GM21737 (cell line): ENCODE results near the gene FBXW5.

ENCODE experiments used
- ATAC-seq: cut with Tn5 transposase; IDR thresholded peaks from one replicate; pipeline ENCODE4 v1.9.1; 2021; ENCODE audit warnings: mild to moderate bottlenecking, moderate library complexity; ENCODE audit not compliant: unreplicated experiment

The FBXW5 gene

DNA sequence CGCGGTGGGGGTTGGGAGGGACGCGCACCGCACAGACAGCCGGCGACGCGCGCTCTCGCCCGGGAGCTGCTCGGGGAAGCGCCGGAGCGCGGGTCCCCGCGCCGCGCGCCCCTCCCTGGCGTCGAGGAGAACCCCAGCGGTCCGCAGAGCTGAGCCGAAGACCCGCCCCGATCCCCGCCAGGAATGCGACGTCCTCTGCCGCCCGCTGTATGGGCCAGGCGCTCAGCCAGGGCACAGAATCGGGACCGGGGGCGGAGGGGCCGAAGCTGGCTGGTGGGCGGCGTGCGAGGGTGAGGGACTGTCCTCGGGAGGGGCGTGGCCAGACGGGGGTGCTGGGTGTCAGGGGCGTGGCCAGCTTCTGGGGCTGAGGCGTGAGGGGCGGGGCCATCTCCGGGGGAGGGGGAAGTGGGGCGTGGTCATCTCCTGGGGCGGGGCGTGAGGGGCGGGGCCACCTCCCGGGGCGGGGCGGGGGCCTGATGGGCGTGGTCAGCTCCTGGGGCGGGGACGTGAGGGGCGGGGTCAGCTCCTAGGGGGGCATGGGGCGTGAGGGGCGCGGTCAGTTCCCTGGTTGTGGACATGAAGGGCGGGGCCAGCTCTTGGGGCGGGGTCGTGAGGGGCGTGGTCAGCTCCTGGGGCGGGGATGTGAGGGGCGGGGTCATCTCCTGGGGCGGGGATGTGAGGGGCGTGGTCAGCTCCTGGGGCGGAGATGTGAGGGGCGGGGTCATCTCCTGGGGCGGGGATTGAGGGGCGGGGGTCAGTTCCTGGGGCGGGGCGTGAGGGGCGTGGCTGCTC lies 33.7 kb upstream of the FBXW5 start:
- ATAC-seq, result no peak

DNA sequence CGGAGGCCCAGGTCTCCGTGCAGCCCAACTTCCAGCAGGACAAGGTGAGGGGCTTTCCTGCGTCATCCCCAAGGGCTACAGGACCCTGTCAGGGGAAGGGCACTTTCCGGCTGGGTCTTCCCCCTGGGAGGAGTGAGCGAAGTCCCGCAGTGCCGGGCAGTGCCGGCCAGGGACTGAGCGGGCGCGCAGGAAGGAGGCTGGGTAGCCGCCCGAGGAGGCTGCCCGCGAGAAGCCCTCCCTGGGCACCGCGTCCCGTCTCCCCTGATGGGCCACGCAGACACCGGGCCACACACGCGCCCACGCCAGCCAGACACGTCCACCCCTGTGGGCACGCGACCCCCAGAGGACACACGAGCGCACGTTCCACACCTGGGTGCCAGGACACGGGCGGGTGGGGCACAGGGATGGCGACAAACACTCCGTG lies 33.1 kb upstream of the FBXW5 start:
- no peak for ATAC-seq

DNA sequence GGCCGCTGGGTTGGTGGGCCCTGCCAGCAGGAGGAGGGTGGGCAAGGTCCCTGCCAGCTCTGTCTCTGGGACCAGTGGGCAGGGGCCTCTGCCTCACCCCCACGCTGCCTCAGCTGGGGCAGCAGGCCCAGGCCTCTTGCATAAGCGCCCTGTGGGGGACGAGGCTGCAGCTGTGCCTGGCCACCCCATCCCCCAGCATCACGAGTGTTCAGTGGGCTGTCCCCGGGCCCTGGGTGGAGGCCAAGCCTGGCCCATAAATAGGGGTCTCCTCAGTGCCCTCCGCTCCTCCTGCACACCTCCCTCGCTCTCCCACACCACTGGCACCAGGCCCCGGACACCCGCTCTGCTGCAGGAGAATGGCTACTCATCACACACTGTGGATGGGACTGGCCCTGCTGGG lies 32.7 kb upstream of the FBXW5 start, which contains the start of gene PTGDS:
Gene PTGDS (plus strand): TSS at position 282 of the 400 bp plus-strand sequence. CDS start 75 bp downstream, at position 357.
- no peak for ATAC-seq

DNA sequence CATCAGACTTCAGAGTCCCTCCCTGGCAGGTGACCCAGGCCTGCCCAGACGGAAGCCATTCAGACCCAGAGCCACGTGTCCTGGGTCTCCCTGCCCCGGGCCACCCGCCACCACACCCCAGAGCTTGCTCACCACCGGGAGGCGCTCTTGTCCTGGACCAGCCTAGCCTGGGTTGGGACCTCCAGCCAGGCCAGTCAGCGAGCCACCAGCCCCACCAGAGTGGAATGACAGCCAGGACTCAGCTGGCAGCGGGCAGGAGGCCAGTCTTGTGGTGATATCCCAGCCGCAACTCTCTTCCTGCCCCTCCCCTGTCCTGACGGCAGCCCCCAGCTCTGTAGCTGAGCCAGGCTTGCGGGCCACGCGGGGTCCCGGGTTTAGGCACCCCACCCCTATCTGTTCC lies 31.1 kb upstream of the FBXW5 start:
- ATAC-seq, result no peak

DNA sequence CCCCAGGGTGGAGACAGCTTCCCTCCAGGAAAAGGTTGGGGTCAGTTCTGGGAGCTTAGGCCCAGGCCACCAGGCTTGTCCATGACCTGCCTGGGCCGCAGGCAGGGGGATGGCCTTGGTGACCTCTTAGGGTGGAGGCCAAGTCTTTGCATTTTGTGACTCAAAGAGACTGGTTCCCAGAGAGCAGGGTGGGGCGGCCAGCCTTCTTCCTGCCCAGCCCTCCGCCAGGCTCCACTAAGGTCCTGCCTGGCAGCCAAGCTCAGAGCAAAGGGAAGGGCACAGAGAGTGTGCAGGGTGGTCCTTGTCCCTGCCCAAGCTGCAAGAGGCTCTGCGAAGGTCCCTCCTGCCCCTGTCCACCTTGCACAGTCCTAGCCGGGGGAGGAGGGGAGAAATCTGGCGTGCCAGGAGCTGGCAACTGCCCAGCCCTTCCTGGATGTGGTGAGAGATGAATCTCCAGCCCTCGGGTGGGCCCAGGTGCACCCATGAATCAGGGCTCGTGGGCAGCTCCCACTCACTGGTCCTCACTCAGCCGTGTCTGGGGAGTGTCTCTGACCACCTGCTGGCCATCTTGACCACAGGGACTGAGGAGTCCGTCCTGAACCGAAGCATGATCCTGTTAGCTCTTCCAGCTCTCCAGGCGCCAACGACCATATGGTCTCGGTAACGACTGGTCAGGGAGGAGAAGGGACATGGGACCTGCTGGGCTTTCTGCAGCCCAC lies 30.4 kb upstream of the FBXW5 start:
- no peak for ATAC-seq

DNA sequence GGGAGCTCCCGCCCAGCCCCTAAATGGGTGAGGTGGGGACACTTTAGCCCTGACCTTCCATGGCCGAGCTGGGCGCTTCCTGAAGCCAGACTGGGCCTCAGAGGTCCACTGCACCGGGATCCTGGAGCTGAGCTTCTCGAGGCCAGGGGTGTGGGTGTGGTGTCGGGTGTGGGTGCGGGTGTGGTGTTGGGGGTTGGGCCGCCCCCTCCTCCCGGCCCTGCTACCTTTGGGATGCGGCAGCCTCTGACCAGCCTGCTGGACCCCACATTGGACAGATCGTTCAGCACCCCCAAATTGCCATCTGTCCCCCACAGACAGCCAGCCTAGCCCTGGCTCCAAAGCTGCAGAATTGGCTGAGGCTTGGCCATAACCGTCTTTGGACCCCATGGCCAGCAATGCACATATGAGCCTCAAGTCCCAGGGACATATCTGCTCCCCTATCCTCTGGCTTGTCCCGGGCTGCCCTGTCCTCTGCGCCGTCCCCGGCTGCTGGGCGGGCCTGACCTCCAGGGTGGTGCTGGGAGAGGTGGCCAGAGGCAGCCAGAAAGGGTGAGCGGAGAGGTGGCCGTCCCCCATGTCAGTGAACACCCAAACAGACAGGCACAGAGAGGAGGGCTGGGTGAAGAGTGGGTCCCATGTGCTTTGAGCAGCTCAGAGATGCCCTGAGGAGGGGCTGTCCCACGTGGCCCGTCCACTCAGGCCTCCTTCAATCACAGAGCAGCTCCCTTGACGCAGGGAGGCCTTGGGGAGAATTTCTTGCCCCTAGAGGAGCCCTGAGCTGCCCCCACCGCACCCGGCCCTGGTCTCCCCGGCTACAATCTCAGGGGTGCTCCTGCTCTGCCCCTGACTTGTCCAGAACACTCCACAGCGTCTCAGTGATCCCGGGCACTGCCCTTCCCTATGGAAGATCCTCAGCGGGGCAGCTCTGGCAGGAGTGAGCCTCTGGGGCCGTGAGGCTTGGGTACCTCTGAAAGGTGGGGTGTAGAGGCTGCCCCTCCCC lies 29.4 kb upstream of the FBXW5 start:
- no peak for ATAC-seq

DNA sequence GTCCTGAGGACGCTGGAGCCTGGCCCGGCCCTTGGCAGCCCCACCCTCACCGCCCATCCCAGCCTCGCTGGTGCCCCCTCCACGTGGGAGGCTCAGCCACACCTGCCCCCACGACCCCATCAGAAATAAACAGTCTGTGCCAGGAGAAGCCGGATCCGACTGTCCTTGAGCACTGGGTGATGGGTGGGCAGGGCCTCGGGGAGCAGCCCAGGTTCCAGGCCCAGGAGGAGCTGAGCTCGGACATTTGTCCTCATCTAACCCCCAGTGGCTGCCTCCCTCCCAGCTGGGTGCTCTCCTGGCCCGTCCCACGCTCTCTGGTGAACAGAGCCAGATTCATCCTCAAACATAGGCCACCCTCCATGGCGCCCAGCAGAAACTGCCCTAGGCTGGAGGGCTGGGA lies 28.2 kb upstream of the FBXW5 start:
- ATAC-seq, result no peak

DNA sequence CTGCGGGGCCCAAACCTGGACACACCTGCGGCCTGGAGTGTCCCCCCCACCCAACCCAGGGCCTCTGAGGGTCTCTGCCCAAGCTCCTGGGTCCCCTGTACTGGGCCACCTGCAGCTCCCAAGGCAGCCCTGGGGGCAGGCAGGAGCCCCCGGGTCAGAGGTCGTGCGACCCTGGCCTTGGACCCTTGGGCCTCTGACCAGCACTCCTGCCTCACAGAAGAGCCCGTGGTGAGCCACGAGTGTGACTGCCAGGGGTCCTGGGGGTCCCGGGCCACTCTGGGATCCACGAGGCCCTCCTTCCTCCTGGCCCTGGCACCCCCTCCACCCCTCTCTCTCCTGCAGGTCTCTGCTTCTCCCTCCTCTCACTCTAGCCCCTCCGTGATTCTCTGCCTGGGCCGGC lies 27.8 kb upstream of the FBXW5 start:
- ATAC-seq, result no peak

DNA sequence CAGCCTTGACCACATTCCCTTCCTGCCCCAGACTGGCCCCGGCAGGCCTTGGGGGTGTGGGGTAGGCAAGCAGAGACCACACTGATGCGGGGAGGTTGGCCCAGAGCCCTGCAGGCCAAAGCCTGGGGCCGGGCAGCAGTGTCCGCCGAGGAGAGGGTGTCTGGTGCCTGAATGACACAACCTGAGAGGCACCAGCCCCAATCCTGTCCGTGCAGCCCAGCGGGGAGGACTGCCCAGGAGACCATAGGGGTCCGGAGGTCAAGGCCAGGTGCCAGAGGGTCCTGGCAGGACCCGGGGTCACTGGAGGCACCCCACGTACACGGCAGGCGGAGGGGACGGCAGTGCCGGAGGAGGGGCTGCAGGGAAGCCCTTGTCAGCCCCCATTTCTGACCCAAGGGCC lies 27.2 kb upstream of the FBXW5 start:
- ATAC-seq, result no peak

DNA sequence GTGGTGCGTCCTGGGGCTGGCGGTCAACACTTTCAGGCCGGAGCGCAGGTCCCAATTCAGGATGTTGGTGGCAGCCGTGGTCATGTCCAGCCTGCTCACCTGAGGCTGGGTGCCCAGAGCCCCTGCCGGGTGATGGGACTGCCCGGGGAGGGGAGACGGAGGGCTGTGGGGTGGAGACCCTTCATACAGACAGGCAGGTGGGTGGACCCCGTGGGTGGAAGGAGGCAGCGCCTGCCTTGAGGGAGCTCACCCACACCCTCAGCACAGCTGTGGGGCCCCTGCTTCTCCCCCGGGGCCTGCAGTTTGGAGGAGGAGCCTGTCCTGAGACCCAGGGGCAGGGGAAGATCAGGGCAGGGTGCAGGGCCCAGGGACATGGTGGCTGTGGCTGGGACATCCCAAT lies 25.8 kb upstream of the FBXW5 start:
- no peak for ATAC-seq

DNA sequence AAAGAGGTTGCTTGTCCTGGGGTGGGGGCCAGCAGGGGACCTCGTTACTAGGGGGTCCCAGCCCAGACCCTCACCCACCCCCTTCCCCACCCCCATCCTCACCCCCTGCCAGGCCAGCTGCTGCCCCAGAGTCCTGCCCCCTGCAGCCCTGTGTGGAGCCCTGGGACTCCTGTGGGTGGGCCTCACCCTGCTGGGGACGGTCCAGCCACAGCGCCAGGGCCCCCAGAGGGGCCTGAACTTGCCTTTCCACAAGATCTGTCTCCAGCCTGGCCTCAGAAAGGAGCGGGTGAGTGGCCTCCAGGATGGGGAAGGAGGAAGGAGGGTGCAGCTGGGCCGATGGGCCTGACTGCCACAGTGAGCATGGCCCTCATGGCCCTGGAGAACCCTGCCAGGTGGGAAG lies 25.2 kb upstream of the FBXW5 start:
- no peak for ATAC-seq

DNA sequence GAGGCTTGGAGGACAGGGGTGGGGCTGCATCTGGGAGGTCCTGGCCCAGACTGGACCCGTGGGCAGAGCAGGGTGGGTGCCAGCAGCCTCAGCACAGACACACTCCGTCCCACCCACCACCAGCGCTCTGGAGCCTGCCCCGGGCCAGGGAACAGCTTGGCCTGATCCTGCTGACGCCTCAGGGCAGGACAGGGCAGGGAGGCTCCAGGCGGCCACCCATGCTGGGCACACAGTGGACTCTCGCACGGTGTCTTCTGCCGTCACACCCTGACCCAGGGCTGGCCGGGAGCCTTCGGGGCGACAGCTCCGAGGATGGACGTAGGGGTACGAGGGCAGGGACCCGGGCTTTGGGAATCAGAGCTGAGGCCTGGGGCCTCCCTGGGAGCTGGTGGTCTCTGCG lies 24.6 kb upstream of the FBXW5 start:
- no peak for ATAC-seq

DNA sequence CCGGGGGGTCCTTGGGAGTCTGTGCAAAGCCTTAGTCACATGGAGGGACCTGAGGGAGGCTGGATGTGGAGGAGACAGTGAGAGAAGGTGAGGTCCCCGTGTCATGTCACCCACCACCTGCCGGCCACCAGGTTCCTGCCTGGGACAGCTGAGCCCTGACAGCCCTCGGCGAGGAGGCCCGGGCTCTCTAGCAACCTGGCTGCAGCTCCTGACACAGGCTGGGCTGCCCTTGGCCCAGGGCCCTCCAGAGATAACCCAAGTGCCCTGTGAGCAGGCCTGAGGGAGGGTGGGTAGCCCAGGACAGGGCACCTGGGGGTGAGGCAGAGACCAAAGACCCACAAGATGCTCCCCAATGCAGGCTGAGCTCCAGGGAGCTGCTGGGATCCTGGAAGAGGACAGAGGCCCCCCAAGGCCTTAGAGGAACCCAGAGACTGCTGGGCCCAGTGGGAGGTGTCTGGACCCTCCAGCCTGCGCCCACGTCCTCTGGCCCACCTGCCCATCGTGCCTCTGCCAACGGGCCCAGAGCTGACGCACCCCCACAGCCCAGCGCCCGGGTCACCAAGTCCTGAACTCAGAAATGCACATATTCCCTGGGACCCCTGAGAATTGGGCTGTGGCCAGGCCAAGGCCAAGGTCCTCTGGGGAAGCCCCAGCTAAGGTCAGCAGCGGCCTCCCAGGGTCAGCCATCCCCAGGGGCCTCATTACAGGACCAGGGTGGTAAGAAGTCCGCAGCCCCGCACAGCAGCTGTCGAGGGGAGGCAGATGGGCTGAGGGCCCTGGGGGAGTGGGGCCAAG lies 24.0 kb upstream of the FBXW5 start:
- no peak for ATAC-seq

DNA sequence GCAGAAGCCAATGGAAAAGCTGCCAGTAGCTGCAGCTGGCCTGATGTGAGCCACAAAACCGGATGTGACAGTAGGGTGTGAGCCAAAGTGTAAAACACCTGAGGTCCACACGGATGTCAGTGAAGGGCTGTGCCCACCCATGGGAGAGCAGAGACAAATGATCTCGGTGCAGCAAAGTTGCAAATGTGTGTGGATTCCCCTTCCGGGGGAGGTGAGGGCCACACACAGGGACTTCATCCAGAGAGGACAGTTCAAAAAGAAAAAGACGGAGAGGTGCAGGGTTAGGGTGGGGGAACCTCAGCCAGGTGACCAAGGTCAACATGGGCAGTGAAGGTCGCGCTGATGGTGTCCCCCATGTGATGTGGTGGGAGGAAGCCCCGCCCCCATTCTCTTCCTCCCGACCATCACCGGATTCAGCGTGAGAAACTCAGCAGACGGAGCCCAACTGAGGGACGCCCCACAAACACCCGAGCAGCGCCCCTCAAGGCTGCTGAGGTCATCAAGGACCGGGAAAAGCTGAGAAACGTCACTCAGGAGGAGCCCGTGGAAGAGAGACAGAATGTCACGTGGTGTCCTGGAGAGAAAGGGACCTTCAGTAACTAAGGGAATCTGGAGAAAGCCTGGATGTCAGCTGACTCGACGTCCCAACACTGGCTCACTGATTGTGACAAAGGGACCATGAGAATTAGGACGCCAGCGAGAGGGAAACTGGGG lies 21.4 kb upstream of the FBXW5 start:
- ATAC-seq, result no peak

DNA sequence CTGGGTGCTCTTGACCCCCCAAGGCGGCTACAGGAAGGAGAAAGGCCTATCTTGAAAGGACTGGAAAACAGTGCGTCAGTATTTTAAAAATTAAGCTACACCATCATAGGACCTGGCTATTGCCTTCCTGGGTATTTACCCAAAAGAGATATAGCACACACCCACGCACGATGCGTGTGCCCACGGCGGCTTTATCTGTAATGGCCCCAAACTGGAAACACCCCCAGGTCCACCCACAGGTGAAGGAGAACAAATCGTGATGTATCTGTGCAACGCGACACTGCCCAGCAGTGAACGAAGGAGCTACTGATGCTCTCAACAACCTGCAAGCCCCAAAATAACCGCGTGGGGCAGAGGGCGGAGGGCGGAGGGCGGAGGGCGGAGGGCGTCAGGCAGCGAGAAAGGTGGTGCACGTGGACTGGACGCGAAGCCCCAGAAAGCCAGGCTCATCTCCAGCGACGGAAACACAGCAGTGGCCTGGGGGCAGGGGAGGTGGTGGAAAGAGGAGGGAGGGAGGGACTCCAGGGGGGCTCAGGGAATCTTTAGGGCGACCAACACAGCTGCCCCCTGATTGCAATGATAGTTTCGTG lies 20.4 kb upstream of the FBXW5 start:
- no peak for ATAC-seq

DNA sequence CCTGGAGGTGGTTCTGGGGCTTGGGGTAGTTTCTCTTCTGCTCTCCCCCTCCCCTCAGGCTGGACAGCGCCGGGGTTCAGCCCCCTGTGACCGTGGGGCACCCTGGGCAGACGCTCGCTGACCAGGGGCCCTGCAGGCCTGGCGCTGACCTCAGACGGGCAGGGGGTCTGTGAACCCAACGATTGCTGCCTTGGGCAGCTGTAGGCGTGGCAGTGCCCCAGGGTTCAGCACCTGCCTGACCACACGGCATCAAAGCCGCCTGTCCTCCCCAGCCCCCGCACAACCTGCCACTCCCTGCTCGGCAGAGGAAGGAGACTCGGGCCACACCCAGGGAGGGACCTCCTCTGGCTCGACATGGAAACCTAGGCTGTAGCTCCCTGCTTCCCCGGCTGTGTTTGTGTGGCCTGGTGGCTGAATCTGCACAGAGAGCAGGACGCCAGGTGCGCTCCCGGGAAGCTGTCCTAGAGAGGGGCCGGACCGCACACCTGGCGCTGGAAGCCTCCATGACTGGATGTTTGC lies 19.7 kb upstream of the FBXW5 start:
- ATAC-seq, result no peak

DNA sequence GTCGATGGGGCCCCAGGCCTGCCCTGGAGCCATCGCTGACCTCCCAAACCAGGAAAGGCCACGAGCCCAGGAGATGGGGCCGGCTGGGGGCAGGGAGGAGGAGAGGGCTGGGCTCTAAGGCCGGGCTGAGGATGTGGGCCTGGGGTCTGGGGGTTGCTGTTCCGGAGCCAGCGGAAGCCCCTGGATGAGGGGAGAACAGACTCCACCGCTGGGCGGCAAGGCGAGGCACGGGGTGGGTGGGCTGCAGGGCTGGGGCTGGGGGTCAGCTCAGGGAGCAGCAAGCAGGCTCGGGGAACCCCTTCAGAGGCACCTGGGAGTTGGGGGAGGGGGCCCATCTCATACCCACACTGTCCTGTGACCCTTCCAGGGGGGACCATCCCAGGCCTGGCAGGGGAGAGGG lies 19.2 kb upstream of the FBXW5 start:
- ATAC-seq, result no peak

DNA sequence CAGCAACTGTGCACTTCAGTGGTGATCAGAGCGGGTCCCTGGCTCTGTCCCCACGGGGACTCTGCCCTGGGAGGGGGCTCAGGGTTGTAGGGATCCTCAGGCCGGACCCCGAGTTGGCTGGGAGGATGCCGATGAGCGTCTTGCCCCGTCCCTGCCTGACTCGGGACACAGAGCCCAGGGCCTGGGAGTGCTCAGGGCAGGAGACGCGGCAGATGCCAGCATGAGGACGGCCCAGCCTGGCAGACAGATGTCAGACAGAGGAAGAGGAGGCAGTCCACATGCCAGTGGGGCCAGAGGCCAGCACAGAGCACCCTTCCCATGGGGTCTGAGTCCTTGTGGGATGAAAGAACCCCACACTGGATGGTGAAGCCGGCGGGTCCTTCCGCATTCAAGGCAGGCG lies 18.8 kb upstream of the FBXW5 start:
- ATAC-seq, result no peak

DNA sequence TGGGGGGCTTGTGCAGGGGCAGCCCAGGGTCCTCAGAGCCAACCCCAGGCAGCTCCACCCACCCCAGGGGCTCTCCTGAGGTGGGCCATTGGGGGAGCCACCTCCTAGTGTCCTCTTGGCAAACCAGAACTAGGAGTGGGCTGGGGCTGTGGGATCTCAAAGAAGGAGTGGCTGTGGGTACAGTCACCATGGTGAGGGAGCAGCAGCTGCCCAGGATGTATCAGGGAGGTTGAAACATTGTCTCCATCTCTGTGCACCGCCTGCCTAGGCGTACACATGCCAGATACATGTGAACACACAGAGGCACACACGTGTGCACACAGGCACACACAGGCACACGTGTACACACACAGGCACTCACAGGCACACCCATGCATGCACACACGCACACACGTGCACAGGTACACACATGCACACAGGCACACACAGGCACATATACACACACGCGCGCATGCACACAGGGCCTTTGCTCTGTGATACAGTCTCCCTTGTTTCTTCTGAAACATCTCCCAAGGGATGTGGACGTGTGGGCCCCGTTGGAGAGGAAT lies 18.2 kb upstream of the FBXW5 start:
- ATAC-seq, result no peak
